B cell (primary cell): ENCODE measurements around the gene NDST4.

Experiments
- CTCF ChIP-seq: fragments of 200-600 bp; IDR thresholded peaks from one replicate; pipeline ENCODE4 v1.8.0; 2022; ENCODE audit warnings: antibody characterized with exemption, mild to moderate bottlenecking
- EZH2 ChIP-seq: IDR thresholded peaks from 2 replicates; pipeline ENCODE4 v1.6.1; 2012; ENCODE audit warnings: borderline replicate concordance, low read depth, mild to moderate bottlenecking, moderate library complexity, low read length; ENCODE audit not compliant: insufficient read depth, poor library complexity, severe bottlenecking

- TF ChIP-seq CTCF = no peak
- TF ChIP-seq EZH2 = no peak
Observed at GRCh38 chr4:115145393-115146160, 32.2 kb upstream of the NDST4 start.
